ENCODE results near the gene BAK1.

DNA sequence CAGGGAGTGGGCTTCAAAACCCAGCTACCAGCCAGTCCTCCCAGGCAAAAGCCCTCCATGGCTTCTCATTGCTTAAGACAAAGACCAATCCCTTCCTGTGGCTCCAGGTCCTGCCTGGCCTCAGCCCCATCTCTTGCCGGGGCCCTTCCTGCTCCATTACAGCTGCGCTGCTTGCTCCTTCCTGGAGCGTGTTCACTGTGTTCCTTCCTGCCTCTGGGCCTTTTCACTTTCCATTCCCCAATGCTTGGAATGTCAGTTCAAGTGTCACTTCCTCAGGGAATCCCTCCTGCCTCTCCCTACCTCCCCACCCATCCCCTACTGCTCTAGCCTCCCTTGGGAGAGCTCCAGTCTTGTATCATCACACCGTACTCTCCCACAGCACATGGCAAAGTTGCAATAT, 30.0 kb upstream of the BAK1 start:
- TF ChIP-seq POLR2A (IDR thresholded peaks at IDR 0.05; ENCODE audit: borderline replicate concordance, extremely low read depth, insufficient read depth, insufficient read length) = no peak
- no peak for TF ChIP-seq EGR1 (IDR thresholded peaks at IDR 0.05; ENCODE audit: low read depth)
- TF ChIP-seq EZH2 (IDR thresholded peaks at IDR 0.05) = no peak
- TF ChIP-seq RAD21 (IDR thresholded peaks at IDR 0.05; ENCODE audit: low read depth) = no peak
- TF ChIP-seq, protein P1, sequence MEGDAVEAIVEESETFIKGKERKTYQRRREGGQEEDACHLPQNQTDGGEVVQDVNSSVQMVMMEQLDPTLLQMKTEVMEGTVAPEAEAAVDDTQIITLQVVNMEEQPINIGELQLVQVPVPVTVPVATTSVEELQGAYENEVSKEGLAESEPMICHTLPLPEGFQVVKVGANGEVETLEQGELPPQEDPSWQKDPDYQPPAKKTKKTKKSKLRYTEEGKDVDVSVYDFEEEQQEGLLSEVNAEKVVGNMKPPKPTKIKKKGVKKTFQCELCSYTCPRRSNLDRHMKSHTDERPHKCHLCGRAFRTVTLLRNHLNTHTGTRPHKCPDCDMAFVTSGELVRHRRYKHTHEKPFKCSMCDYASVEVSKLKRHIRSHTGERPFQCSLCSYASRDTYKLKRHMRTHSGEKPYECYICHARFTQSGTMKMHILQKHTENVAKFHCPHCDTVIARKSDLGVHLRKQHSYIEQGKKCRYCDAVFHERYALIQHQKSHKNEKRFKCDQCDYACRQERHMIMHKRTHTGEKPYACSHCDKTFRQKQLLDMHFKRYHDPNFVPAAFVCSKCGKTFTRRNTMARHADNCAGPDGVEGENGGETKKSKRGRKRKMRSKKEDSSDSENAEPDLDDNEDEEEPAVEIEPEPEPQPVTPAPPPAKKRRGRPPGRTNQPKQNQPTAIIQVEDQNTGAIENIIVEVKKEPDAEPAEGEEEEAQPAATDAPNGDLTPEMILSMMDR (IDR thresholded peaks at IDR 0.05 in 2 of 3, conservative IDR thresholded peaks at IDR 0.05 in 1 of 3; ENCODE audit: borderline replicate concordance in 1 of 3, insufficient read depth in 1 of 3, low read depth in 2 of 3, low read length in 2 of 3) = no peak

Measured in HCT116 (cell line).